Activated T-helper 1 cell treated with anti-CD3 and anti-CD28 coated beads, Interleukin-12 subunit alpha, Interleukin-12 subunit beta, Interleukin-2, Interleukin-4 antibody, amounts not matched to agents 30 ng/mL and 10 ng/mL and 1 ng/mL, durations not matched to agents 14 hours and 24 hours and 36 hours (primary cell): ENCODE measurements around the gene HCN2. TPM values are rescaled to one million over a fixed set of nuclear protein-coding genes. Genes with fewer than 3 reads are reported as not detected.

Experiments
- DNase-seq: peaks from one replicate; pipeline ENCODE4 v3.0.0; 2021; ENCODE audit warnings: low spot score
- H3K27ac Mint-ChIP-seq: one replicate; pipeline ENCODE4 v1.8.0; 2021; ENCODE audit warnings: mild to moderate bottlenecking, mixed read lengths
- H3K27me3 Mint-ChIP-seq: one replicate; pipeline ENCODE4 v1.8.0; 2022; ENCODE audit warnings: mild to moderate bottlenecking, moderate library complexity, mixed read lengths; ENCODE audit not compliant: insufficient read depth
- H3K36me3 Mint-ChIP-seq: one replicate; pipeline ENCODE4 v1.8.0; 2021; ENCODE audit warnings: low read depth, mixed read lengths
- H3K4me1 Mint-ChIP-seq: one replicate; pipeline ENCODE4 v1.8.0; 2021; ENCODE audit warnings: low read depth, mixed read lengths
- H3K4me3 Mint-ChIP-seq: one replicate; pipeline ENCODE4 v1.8.0; 2021; ENCODE audit warnings: mild to moderate bottlenecking, moderate library complexity, mixed read lengths
- H3K9me3 Mint-ChIP-seq: one replicate; pipeline ENCODE4 v1.8.0; 2021; ENCODE audit warnings: mixed read lengths
- intact Hi-C: fragments of 100-400 bp; cut with micrococcal nuclease; formaldehyde crosslinking; loops from one replicate; pipeline ENCODE4 v1.15.1; 2024
- total RNA-seq: library from RNA; stranded (reverse); gene quantifications from 2 replicates; pipeline ENCODE4 v1.2.3, GENCODE V29; 2022

HCN2 gene
- total RNA-seq, 1 donor from 2014 or later = 1.1 TPM

DNA sequence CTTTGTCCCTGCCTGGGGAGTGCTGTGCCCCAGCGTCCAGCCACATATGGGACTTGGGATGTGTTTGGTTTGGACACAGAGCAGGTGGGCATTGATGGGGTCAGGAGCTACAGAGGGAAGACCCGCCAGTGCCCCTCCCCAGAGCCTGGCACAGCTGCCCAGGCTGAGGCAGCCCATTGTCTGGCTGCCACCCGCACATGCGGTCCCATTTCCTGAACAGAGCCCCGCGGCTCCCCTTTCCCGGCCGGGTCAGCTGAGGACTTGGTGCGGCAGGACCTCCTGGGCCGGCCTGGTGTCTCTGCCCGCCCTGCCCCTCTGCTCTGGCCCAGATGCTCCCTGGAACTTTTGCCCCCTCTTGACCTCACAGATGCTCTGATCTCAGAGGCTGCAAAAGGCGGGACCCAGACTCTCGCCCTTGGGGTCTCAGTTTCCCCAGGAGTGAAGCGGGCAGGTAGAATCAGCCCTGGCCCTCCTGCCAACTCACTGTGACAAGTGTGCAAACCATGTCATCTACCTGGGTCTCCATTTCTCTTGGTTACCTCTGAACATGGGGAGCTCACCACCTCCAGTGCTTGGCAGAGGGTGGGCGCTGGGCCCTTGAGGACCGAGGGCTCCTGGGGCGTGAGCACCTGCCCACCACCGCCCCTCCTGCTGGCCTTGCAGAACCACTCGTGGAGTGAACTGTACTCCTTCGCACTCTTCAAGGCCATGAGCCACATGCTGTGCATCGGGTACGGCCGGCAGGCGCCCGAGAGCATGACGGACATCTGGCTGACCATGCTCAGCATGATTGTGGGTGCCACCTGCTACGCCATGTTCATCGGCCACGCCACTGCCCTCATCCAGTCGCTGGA, 17.8 kb downstream of the HCN2 start:
- H3K36me3 Mint-ChIP-seq = peaks cover 2% of the 10 kb centered on the region
- DNase-seq = no peak
- H3K27ac Mint-ChIP-seq = no peak overlapping the region
- H3K4me3 Mint-ChIP-seq = no peak overlapping the region
- intact Hi-C loops = no loop called here
- no peaks in the 10 kb centered on the region for H3K9me3 Mint-ChIP-seq
- no peaks in the 10 kb centered on the region for H3K27me3 Mint-ChIP-seq
- peaks cover 11% of the 10 kb centered on the region for H3K4me1 Mint-ChIP-seq

DNA sequence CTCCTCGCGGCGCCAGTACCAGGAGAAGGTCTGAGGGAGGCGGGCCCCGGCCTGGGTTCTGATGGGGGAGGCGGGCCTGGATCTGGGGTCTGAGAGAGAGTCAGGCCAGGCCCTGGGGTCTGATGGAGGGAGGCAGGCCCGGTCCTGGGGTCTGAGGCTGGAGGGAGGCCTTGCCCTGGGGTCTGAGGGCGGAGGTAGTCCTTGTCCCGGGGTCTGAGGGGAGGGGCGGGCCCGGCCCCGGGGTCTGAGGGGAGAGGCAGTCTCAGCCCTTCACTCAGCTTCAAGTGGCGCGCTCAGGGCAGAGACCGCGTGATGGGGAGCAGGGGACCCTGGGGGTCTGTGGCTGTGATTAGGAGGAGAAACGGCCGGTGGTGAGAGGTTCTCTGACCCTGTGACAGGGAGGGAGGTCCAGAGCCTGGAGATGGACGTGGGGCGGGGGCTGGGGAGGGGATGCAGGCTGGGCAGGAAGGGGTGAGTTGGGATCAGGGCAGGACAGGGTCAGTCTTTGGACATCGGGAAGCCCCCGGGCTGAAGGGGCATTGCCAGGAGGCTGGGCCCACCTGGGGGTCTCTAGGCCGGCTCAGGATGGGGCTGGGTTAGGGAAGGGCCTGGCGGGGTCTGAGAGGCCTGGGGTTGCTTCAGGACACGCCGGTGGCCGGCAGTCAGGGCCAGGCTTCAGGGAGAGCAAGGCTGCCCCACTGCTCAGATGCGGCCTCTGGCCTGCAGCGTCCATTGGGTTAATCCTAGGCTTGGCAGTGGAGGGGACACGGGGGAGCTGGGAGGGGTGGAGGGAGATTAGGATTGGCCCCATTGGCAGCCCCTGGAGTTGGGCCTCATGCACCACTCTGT, 18.7 kb downstream of the HCN2 start:
- H3K4me1 Mint-ChIP-seq = peaks cover 11% of the 10 kb centered on the region
- peaks cover 2% of the 10 kb centered on the region for H3K36me3 Mint-ChIP-seq
- H3K9me3 Mint-ChIP-seq = no peaks in the 10 kb centered on the region
- H3K27ac Mint-ChIP-seq = no peak overlapping the region
- DNase-seq = no peak
- H3K4me3 Mint-ChIP-seq = no peak overlapping the region
- no peaks in the 10 kb centered on the region for H3K27me3 Mint-ChIP-seq
- intact Hi-C loops = no loop called here

DNA sequence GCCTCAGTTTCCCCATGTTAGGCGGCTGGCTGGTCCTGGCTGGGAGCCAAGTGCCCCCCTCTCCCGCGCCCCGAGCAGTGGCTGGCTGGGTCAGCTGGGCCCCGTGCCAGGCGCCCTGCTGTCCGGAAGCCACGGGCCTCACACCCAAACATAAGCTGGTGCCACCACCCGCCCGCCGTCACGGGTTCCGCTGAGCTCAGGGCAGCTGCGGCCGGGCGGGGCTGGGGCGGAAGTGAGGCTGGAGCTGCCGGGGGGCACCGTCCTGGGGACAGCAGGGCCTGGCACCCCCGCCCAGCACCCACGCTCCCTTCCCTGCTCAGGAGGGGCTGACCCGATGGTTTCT, 19.3 kb downstream of the HCN2 start:
- Mint-ChIP-seq H3K27ac (no peak overlapping the region), H3K4me1 (peaks cover 11% of the 10 kb centered on the region), H3K27me3 (no peaks in the 10 kb centered on the region), H3K4me3 (no peak overlapping the region), H3K9me3 (no peaks in the 10 kb centered on the region), H3K36me3 (peaks cover 2% of the 10 kb centered on the region)
- intact Hi-C loops = no loop called here
- no peak for DNase-seq

DNA sequence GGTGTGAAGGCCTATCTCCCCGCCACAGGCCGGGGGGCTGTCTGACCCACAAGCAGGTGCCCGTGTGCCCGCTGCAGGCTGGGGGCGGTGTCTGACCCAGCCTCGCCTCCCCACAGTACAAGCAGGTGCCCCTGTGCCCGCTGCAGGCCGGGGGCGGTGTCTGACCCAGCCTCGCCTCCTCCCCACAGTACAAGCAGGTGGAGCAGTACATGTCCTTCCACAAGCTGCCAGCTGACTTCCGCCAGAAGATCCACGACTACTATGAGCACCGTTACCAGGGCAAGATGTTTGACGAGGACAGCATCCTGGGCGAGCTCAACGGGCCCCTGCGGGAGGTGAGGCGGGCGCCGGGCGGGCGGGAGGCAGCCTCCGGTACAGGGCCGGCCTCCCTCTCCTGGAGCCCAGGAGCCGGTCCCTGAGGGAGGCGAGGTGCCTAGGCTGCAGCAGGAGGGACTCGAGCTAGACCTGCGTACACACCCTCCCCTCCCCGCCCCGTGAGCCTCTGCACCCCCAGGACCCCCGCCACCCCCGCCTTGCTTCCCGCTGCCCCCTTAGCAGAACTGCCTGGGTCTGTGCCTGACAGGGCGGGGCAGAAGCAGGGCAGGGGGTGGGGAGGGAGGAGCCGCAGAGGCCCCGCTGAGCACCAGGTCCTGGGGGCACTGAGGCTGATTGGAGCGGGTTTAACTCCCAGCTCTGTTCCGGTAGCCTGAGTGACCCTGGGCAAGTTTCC, 20.6 kb downstream of the HCN2 start:
- Mint-ChIP-seq H3K4me1 (peaks cover 11% of the 10 kb centered on the region), H3K36me3 (peaks cover 6% of the 10 kb centered on the region)

DNA sequence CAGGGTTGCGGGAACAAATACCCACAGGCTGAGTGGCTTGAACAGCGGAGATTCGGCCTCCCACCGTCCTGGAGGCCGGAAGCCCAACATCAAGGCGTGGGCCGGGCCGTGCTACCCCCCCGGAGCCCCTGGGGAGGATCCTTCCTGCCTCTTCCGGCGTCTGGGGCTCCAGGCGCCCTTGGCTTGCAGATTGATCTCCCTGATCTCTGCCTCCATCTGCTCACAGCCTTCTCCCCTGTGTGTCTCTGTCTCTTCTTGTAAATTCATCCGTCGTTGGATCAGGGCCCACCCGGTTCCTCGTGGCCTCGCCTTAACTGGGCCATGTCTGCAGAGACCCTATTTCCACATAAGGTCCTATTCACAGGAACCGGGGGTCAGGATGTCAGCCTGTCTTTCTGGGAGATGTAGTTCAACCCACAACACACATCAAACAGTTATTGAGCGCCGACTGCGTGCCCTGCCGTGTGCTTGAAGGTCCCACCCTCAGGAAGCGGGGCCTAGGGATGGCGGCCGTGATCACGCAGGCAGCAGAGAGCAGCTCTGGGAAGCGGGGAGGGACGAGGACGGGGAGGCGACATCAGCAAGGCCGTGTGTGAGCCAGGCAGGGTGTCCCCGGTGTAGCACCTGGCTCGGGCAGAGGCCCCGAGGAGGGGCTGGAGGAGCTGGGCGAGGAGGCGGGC, 21.3 kb downstream of the HCN2 start:
- intact Hi-C loops = loop anchor here (1.0 to 2.0 kb wide), 4 partner anchors 22 to 70 kb away; partner anchors contain the start of genes BSG and POLRMT

More for the DNA sequence above, 20.6 kb downstream of the HCN2 start:
- Mint-ChIP-seq H3K4me3 (peak overlapping the region; percentile 87), H3K27ac (peak overlapping the region; percentile 98), H3K9me3 (no peaks in the 10 kb centered on the region), H3K27me3 (no peaks in the 10 kb centered on the region)
- intact Hi-C loops = loop anchor here (2.0 kb wide), 2 partner anchors 51 to 71 kb away; no protein-coding TSS in a partner anchor
- DNase-seq = no peak

DNA sequence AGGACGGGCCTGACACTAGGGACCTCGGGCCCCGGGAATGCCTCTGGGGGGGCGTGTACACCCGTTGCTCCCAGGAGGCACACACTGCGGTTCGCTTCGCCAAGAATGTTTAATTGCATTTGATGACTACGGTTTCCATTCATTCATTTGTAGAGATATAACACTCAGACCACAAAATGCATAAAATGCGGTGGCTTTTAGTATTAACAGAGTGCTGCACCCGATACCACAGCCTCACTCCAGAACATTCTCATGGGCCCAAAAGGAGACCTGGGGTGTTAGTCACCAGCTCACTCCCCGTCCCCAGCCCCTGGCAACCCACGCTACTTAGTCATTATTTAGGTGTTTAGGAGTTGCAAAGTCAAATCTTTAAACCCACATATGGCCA, 21.8 kb downstream of the HCN2 start:
- peaks cover 14% of the 10 kb centered on the region for H3K4me1 Mint-ChIP-seq
- peak overlapping the region; percentile 87 for H3K4me3 Mint-ChIP-seq
- peaks cover 10% of the 10 kb centered on the region for H3K36me3 Mint-ChIP-seq
- H3K9me3 Mint-ChIP-seq = no peaks in the 10 kb centered on the region
- intact Hi-C loops = loop anchor here (1.0 to 2.0 kb wide), 4 partner anchors 22 to 69 kb away; partner anchors contain the start of genes BSG and POLRMT
- no peak for DNase-seq
- no peaks in the 10 kb centered on the region for H3K27me3 Mint-ChIP-seq
- peak overlapping the region; percentile 98 for H3K27ac Mint-ChIP-seq

More for the DNA sequence above, 21.3 kb downstream of the HCN2 start:
- peak overlapping the region; percentile 98 for H3K27ac Mint-ChIP-seq
- peak; percentile 56 for DNase-seq
- peaks cover 10% of the 10 kb centered on the region for H3K36me3 Mint-ChIP-seq
- peak overlapping the region; percentile 87 for H3K4me3 Mint-ChIP-seq
- no peaks in the 10 kb centered on the region for H3K27me3 Mint-ChIP-seq
- peaks cover 14% of the 10 kb centered on the region for H3K4me1 Mint-ChIP-seq
- H3K9me3 Mint-ChIP-seq = no peaks in the 10 kb centered on the region

DNA sequence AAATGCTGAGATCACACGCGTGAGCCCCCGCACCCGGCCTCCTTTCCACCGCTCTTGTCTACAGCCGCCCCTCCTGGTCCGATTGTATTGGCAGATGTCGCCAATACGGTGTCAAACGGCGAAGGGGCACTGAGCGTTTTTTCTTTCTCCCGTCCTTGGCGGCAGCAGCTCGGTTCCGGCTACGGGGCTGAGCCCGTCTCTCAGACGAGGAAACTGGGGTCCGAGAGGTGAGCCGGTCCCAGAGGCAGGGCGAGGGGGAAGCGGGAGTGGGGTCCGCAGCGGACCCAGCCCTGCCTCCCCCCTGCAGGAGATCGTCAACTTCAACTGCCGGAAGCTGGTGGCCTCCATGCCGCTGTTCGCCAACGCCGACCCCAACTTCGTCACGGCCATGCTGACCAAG, 23.3 kb downstream of the HCN2 start:
- peaks cover 10% of the 10 kb centered on the region for H3K36me3 Mint-ChIP-seq
- intact Hi-C loops = no loop called here

DNA sequence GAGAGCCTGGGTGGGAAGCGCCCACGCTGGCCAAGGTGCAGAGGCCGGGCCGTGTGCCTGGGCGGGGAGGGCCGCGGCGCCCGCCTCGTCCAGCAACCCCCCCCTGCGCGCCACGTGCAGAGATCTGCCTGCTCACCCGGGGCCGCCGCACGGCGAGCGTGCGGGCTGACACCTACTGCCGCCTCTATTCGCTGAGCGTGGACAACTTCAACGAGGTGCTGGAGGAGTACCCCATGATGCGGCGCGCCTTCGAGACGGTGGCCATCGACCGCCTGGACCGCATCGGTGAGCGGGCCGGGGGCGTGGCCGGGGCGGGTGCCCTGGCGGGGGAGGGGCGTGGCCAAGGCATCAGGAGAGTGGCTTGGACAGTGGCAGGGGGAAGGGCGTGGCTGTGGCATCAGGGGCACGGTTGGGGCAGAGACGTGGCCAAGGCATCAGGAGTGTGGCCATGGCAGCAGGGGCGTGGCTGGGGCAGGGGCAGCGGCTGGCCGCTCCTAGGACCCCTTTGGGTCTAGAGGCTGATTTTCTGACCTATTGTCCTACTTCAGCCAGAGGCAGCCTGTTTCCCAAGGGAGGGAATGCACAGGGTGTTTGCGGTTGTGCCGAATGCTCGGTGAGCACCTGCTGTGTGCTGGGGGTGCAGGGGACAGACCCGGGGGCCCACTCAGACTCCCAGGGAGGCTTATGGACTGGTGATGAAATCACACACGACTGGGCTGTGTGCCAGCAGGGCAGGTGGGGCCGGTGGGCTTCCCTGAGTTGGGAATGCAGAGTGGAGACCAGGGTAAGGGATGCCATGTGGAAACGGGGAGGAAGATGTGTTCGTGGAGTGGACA, 24.3 kb downstream of the HCN2 start:
- peaks cover 13% of the 10 kb centered on the region for H3K36me3 Mint-ChIP-seq
- no peak for DNase-seq
- peaks cover 14% of the 10 kb centered on the region for H3K4me1 Mint-ChIP-seq
- no peaks in the 10 kb centered on the region for H3K9me3 Mint-ChIP-seq
- intact Hi-C loops = no loop called here
- no peak overlapping the region for H3K27ac Mint-ChIP-seq
- no peaks in the 10 kb centered on the region for H3K27me3 Mint-ChIP-seq
- H3K4me3 Mint-ChIP-seq = no peak overlapping the region

More for the DNA sequence above, 23.3 kb downstream of the HCN2 start:
- Mint-ChIP-seq H3K9me3 (no peaks in the 10 kb centered on the region), H3K4me3 (no peak overlapping the region), H3K27ac (no peak overlapping the region), H3K27me3 (no peaks in the 10 kb centered on the region), H3K4me1 (peaks cover 14% of the 10 kb centered on the region)
- DNase-seq = no peak

DNA sequence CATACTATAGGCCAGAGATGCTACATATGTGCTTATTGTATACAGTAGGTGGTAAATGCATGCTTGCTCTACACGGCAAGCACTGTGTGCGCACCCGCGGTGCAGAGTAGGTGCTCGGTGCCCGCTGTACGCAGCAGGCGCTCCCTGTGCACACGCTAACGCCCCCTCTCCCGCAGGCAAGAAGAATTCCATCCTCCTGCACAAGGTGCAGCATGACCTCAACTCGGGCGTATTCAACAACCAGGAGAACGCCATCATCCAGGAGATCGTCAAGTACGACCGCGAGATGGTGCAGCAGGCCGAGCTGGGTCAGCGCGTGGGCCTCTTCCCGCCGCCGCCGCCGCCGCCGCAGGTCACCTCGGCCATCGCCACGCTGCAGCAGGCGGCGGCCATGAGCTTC, 25.9 kb downstream of the HCN2 start:
- Mint-ChIP-seq H3K9me3 (no peaks in the 10 kb centered on the region), H3K27ac (peak overlapping the region; percentile 48), H3K4me1 (peaks cover 14% of the 10 kb centered on the region), H3K4me3 (no peak overlapping the region), H3K27me3 (no peaks in the 10 kb centered on the region), H3K36me3 (peaks cover 13% of the 10 kb centered on the region)
- no peak for DNase-seq
- intact Hi-C loops = no loop called here

DNA sequence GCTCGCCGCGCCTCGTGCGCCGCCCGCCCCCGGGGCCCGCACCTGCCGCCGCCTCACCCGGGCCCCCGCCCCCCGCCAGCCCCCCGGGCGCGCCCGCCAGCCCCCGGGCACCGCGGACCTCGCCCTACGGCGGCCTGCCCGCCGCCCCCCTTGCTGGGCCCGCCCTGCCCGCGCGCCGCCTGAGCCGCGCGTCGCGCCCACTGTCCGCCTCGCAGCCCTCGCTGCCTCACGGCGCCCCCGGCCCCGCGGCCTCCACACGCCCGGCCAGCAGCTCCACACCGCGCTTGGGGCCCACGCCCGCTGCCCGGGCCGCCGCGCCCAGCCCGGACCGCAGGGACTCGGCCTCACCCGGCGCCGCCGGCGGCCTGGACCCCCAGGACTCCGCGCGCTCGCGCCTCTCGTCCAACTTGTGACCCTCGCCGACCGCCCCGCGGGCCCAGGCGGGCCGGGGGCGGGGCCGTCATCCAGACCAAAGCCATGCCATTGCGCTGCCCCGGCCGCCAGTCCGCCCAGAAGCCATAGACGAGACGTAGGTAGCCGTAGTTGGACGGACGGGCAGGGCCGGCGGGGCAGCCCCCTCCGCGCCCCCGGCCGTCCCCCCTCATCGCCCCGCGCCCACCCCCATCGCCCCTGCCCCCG, 26.5 kb downstream of the HCN2 start:
- Mint-ChIP-seq H3K36me3 (peaks cover 13% of the 10 kb centered on the region), H3K27ac (no peak overlapping the region), H3K27me3 (no peaks in the 10 kb centered on the region), H3K4me3 (no peak overlapping the region), H3K9me3 (no peaks in the 10 kb centered on the region), H3K4me1 (peaks cover 9% of the 10 kb centered on the region)
- no peak for DNase-seq
- intact Hi-C loops = no loop called here

DNA sequence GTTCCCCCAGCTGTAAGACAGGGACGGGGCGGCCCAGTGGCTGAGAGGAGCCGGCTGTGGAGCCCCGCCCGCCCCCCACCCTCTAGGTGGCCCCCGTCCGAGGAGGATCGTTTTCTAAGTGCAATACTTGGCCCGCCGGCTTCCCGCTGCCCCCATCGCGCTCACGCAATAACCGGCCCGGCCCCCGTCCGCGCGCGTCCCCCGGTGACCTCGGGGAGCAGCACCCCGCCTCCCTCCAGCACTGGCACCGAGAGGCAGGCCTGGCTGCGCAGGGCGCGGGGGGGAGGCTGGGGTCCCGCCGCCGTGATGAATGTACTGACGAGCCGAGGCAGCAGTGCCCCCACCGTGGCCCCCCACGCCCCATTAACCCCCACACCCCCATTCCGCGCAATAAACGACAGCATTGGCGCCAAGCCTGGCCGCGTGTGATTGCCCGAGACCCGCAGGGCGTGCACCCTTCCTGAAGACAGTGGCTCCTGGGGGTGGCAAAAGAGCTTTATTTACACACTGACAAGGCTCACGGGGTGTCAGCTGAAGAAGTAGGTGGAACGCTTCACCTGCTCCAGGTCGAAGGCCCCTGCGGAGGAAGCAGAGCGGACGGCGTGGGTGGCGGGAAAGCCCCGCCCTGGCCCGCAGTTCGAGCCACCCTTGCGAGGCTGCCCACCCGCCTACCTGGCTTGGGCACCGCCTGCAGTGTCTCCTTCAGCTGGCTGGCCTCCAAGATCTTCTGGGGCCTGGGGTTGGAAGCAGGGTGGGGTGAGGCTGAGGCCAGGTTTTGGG, 27.3 kb downstream of the HCN2 start:
- Mint-ChIP-seq H3K27ac (no peak overlapping the region), H3K4me3 (no peak overlapping the region), H3K36me3 (peaks cover 13% of the 10 kb centered on the region), H3K4me1 (peaks cover 4% of the 10 kb centered on the region), H3K27me3 (no peaks in the 10 kb centered on the region), H3K9me3 (no peaks in the 10 kb centered on the region)
- intact Hi-C loops = no loop called here
- DNase-seq = no peak
